ENCODE data around the gene RAB11A. TPM values are rescaled to one million over a fixed set of nuclear protein-coding genes. Genes with fewer than 3 reads are reported as not detected.
A peak's percentile ranks its signal among the peaks of the same experiment; 100 is the strongest.
"Not testable (repeated sequence)": the region's sequence is repeated elsewhere in the genome, so short reads cannot be mapped to it uniquely, and the experiment has no call there.

The RAB11A gene
- total RNA-seq, 2 experiments from 2014 or later: 130 to 197 TPM

GRCh38 chr15:65867244-65867643, 2.0 kb upstream of the RAB11A start:
- intact Hi-C loops (cut with micrococcal nuclease; ENCODE audit: unreplicated experiment): no loop called here
- no TSS peak for BruUV-seq (replicated peaks)
- Histone ChIP-seq H3K9me3 (ENCODE audit: low read length) (no peaks in the 10 kb centered on the region), H3K9me2 (ENCODE audit: insufficient read depth, low read length) (no peaks in the 10 kb centered on the region), H3K4me3 (ENCODE audit: low read depth, low read length, poor library complexity, severe bottlenecking) (no peak overlapping the region), H3K4me1 (ENCODE audit: insufficient read depth, low read length, poor library complexity, severe bottlenecking) (peaks cover 27% of the 10 kb centered on the region), H3K36me3 (ENCODE audit: insufficient read depth, low read length) (no peaks in the 10 kb centered on the region), H3K27ac (ENCODE audit: low read depth, low read length, poor library complexity, severe bottlenecking) (no peak overlapping the region), H3K4me2 (ENCODE audit: low read length) (no peak overlapping the region), H2AFZ (ENCODE audit: low read length) (no peak overlapping the region), H3K79me2 (ENCODE audit: insufficient read depth, low read depth, low read length) (peaks cover 29% of the 10 kb centered on the region), H4K20me1 (ENCODE audit: insufficient read depth, low read length) (no peaks in the 10 kb centered on the region; the same call in 1 of the 2 replicates)
- DNase-seq (ENCODE audit: low spot score): no peak
- CTCF ChIA-PET (ENCODE audit: unreplicated experiment): no interaction called here
- TF ChIP-seq EZH2phosphoT487 (IDR thresholded peaks at IDR 0.05; ENCODE audit: borderline replicate concordance, low read depth, low read length): no peak
- TF ChIP-seq CTCF (conservative IDR thresholded peaks at IDR 0.05; ENCODE audit: low read length): no peak
- POLR2A ChIA-PET: no interaction called here

GRCh38 chr15:65867933-65868332, 1.4 kb upstream of the RAB11A start:
- CTCF ChIA-PET (ENCODE audit: unreplicated experiment); BruUV-seq (replicated peaks); H4K20me1 ChIP-seq (ENCODE audit: insufficient read depth, low read length); H3K9me2 ChIP-seq (ENCODE audit: insufficient read depth, low read length); H3K9me3 ChIP-seq (ENCODE audit: low read length); H2AFZ ChIP-seq (ENCODE audit: low read length); H3K36me3 ChIP-seq (ENCODE audit: insufficient read depth, low read length); H3K4me2 ChIP-seq (ENCODE audit: low read length); H3K4me3 ChIP-seq (ENCODE audit: low read depth, low read length, poor library complexity, severe bottlenecking); DNase-seq (ENCODE audit: low spot score); H3K27ac ChIP-seq (ENCODE audit: low read depth, low read length, poor library complexity, severe bottlenecking): not testable (repeated sequence)
- Histone ChIP-seq H3K4me1 (ENCODE audit: insufficient read depth, low read length, poor library complexity, severe bottlenecking) (peaks cover 25% of the 10 kb centered on the region), H3K79me2 (ENCODE audit: insufficient read depth, low read depth, low read length) (peaks cover 36% of the 10 kb centered on the region)
- POLR2A ChIA-PET: interaction anchor here (0.6 kb wide), 1 partner anchor 379 kb away, joined by 3 read pairs; no protein-coding TSS in a partner anchor
- intact Hi-C loops (cut with micrococcal nuclease; ENCODE audit: unreplicated experiment): loop anchor here (2.0 kb wide), 1 partner anchor 75 kb away; the partner anchor contains the start of gene DENND4A

GRCh38 chr15:65868546-65869125, 655 bp upstream of the RAB11A start:
- H3K4me2 ChIP-seq (ENCODE audit: low read length): peak overlapping the region; percentile 79
- H3K9me2 ChIP-seq (ENCODE audit: insufficient read depth, low read length): no peaks in the 10 kb centered on the region
- H3K36me3 ChIP-seq (ENCODE audit: insufficient read depth, low read length): peaks cover 1% of the 10 kb centered on the region; the same call in 1 of the 2 replicates
- H3K27ac ChIP-seq (ENCODE audit: low read depth, low read length, poor library complexity, severe bottlenecking): peak overlapping the region; percentile 83
- no peaks in the 10 kb centered on the region; the same call in 1 of the 2 replicates for H4K20me1 ChIP-seq (ENCODE audit: insufficient read depth, low read length)
- H3K4me1 ChIP-seq (ENCODE audit: insufficient read depth, low read length, poor library complexity, severe bottlenecking): peaks cover 18% of the 10 kb centered on the region
- H3K4me3 ChIP-seq (ENCODE audit: low read depth, low read length, poor library complexity, severe bottlenecking): peak overlapping the region; percentile 94
- POLR2A ChIA-PET: interaction anchor here (0.7 to 2.7 kb wide), 14 partner anchors 10 to 421 kb away, joined by 3 to 8 read pairs (median 4); partner anchors contain the start of genes HACD3 and INTS14
- DNase-seq (ENCODE audit: low spot score): no peak
- H2AFZ ChIP-seq (ENCODE audit: low read length): peak overlapping the region; percentile 90; the same call in 1 of the 2 replicates
- no TSS peak for BruUV-seq (replicated peaks)
- peaks cover 43% of the 10 kb centered on the region for H3K79me2 ChIP-seq (ENCODE audit: insufficient read depth, low read depth, low read length)
- intact Hi-C loops (cut with micrococcal nuclease; ENCODE audit: unreplicated experiment): loop anchor here (2.0 kb wide), 1 partner anchor 76 kb away; the partner anchor contains the start of gene DENND4A
- CTCF ChIA-PET (ENCODE audit: unreplicated experiment): interaction anchor here (0.6 kb wide), 1 partner anchor 167 kb away, joined by 3 read pairs; no protein-coding TSS in a partner anchor
- TF ChIP-seq EZH2phosphoT487 (IDR thresholded peaks at IDR 0.05; ENCODE audit: borderline replicate concordance, low read depth, low read length) (no peak), CTCF (conservative IDR thresholded peaks at IDR 0.05; ENCODE audit: low read length) (no peak)
- no peaks in the 10 kb centered on the region for H3K9me3 ChIP-seq (ENCODE audit: low read length)

All from OCI-LY7 (cell line).